ENCODE results near the gene SLC66A1.

SLC66A1 gene

GRCh38 chr1:19300211-19300610 is 11.9 kb upstream of the SLC66A1 start:
- TF ChIP-seq FOXP2 (optimal IDR thresholded peaks at IDR 0.05; ENCODE audit: borderline replicate concordance, extremely low read depth, extremely low read length, insufficient read depth), result no peak
- TF ChIP-seq TAF1 (IDR thresholded peaks at IDR 0.05; ENCODE audit: borderline replicate concordance, insufficient read depth, low read length), result no peak
- no peak for TF ChIP-seq REST (IDR thresholded peaks at IDR 0.05; ENCODE audit: insufficient read depth in 1 of 2, low read depth in 2 of 2, low read length in 2 of 2)
- TF ChIP-seq SIN3A (IDR thresholded peaks at IDR 0.05; ENCODE audit: borderline replicate concordance, insufficient read depth, low read length), result no peak
- TF ChIP-seq POLR2AphosphoS5 (IDR thresholded peaks at IDR 0.05; ENCODE audit: low read depth, low read length), result no peak

GRCh38 chr1:19305880-19306279 is 6.2 kb upstream of the SLC66A1 start:
- TF ChIP-seq TAF1 (IDR thresholded peaks at IDR 0.05; ENCODE audit: borderline replicate concordance, insufficient read depth, low read length), result no peak
- TF ChIP-seq SIN3A (IDR thresholded peaks at IDR 0.05; ENCODE audit: borderline replicate concordance, insufficient read depth, low read length), result no peak
- TF ChIP-seq POLR2AphosphoS5 (IDR thresholded peaks at IDR 0.05; ENCODE audit: low read depth, low read length), result no peak
- no peak for TF ChIP-seq REST (IDR thresholded peaks at IDR 0.05; ENCODE audit: insufficient read depth in 1 of 2, low read depth in 2 of 2, low read length in 2 of 2)
- no peak for TF ChIP-seq FOXP2 (optimal IDR thresholded peaks at IDR 0.05; ENCODE audit: borderline replicate concordance, extremely low read depth, extremely low read length, insufficient read depth)

GRCh38 chr1:19306941-19307340 is 5.2 kb upstream of the SLC66A1 start:
- TF ChIP-seq SIN3A (IDR thresholded peaks at IDR 0.05; ENCODE audit: borderline replicate concordance, insufficient read depth, low read length) (no peak), TAF1 (IDR thresholded peaks at IDR 0.05; ENCODE audit: borderline replicate concordance, insufficient read depth, low read length) (no peak), POLR2AphosphoS5 (IDR thresholded peaks at IDR 0.05; ENCODE audit: low read depth, low read length) (no peak), FOXP2 (optimal IDR thresholded peaks at IDR 0.05; ENCODE audit: borderline replicate concordance, extremely low read depth, extremely low read length, insufficient read depth) (no peak), REST (IDR thresholded peaks at IDR 0.05; ENCODE audit: insufficient read depth in 1 of 2, low read depth in 2 of 2, low read length in 2 of 2) (no peak)

- TF ChIP-seq REST (IDR thresholded peaks at IDR 0.05; ENCODE audit: insufficient read depth in 1 of 2, low read depth in 2 of 2, low read length in 2 of 2) (no peak), FOXP2 (optimal IDR thresholded peaks at IDR 0.05; ENCODE audit: borderline replicate concordance, extremely low read depth, extremely low read length, insufficient read depth) (no peak), TAF1 (IDR thresholded peaks at IDR 0.05; ENCODE audit: borderline replicate concordance, insufficient read depth, low read length) (no peak), POLR2AphosphoS5 (IDR thresholded peaks at IDR 0.05; ENCODE audit: low read depth, low read length) (no peak), SIN3A (IDR thresholded peaks at IDR 0.05; ENCODE audit: borderline replicate concordance, insufficient read depth, low read length) (no peak)
Observed at GRCh38 chr1:19307794-19308508, 4.2 kb upstream of the SLC66A1 start.
